HepG2 (cell line): Measurements from ENCODE around the gene KAT2A. TPM values are rescaled to one million over a fixed set of nuclear protein-coding genes. Genes with fewer than 3 reads are reported as not detected.

Source experiments
- PHF5A ChIP-seq: IDR thresholded peaks from one replicate; pipeline ENCODE4 v1.6.1; 2018; ENCODE audit warnings: low read depth, missing genetic modification reagents; ENCODE audit not compliant: unreplicated experiment
- SATB2 ChIP-seq: sonication (generic); formaldehyde crosslinking; IDR thresholded peaks from 2 replicates; pipeline ENCODE4 v1.5.0; 2020; ENCODE audit warnings: missing genetic modification reagents
- SRY ChIP-seq: sonication (generic); formaldehyde crosslinking; IDR thresholded peaks from 2 replicates; pipeline ENCODE4 v1.8.0; 2022; ENCODE audit warnings: mild to moderate bottlenecking, missing genetic modification reagents
- ZNF350 ChIP-seq: sonication (generic); formaldehyde crosslinking; IDR thresholded peaks from 2 replicates; pipeline ENCODE4 v1.4.0; 2020; ENCODE audit warnings: mild to moderate bottlenecking, low read depth, missing genetic modification reagents, borderline replicate concordance
- ZNF354B ChIP-seq: sonication (generic); formaldehyde crosslinking; IDR thresholded peaks from 2 replicates; pipeline ENCODE4 v1.8.0; 2022; ENCODE audit warnings: mild to moderate bottlenecking, missing genetic modification reagents
- ZNF775 ChIP-seq: sonication (generic); formaldehyde crosslinking; IDR thresholded peaks from 2 replicates; pipeline ENCODE4 v1.4.0; 2020; ENCODE audit warnings: missing genetic modification reagents, mild to moderate bottlenecking, moderate library complexity, borderline replicate concordance
- ZSCAN9 ChIP-seq: IDR thresholded peaks from 2 replicates; pipeline ENCODE4 v1.6.1; 2016; ENCODE audit warnings: borderline replicate concordance
- polyA plus RNA-seq, 8 experiments: library from polyadenylated mRNA; depleted of rRNA in 3 of 8; stranded (reverse) in 7 of 8; unstranded in 1 of 8; fragments of >200 nt; fragmentation: Illumina TruSeq in 4 of 8; extraction: Trizol in 4 of 8; gene quantifications; 2 replicates each; pipeline versions ENCODE4 v1.2.1 to v1.2.3, GENCODE V29; 2011 to 2016; ENCODE audit warnings: low read depth in 4 of 8, missing spikeins in 1 of 8, mixed read lengths in 1 of 8; ENCODE audit not compliant: insufficient read depth in 1 of 8
- total RNA-seq, 5 experiments: library from RNA; depleted of rRNA; stranded (reverse); fragments of >200 nt; fragmentation: Illumina TruSeq; extraction: Trizol; gene quantifications; 2 replicates each; pipeline ENCODE4 v1.2.3, GENCODE V29; 2016; ENCODE audit warnings: low read depth in 1 of 5
- TF ChIP-seq, protein P1 (sequence below): sonication (generic); formaldehyde crosslinking; IDR thresholded peaks from one replicate; pipeline ENCODE4 v1.5.1; 2020; ENCODE audit warnings: mild to moderate bottlenecking, missing genetic modification reagents; ENCODE audit errors: not compliant biosample characterization
- TF ChIP-seq, protein P2 (sequence below): fragments of 450-650 bp; IDR thresholded peaks from 2 replicates; pipeline ENCODE4 v1.6.1; 2016
- TF ChIP-seq, protein P3 (sequence below): sonication (generic); formaldehyde crosslinking; IDR thresholded peaks from 2 replicates; pipeline ENCODE4 v1.8.0; 2022; ENCODE audit warnings: missing genetic modification reagents, mild to moderate bottlenecking, moderate library complexity, borderline replicate concordance
- TF ChIP-seq, protein P4 (sequence below): sonication (generic); formaldehyde crosslinking; IDR thresholded peaks from 2 replicates; pipeline ENCODE4 v1.4.0; 2020; ENCODE audit warnings: missing genetic modification reagents, borderline replicate concordance

Gene KAT2A
- total and polyA plus RNA-seq, 2 of the 13 experiments (the other 11 are each of a cell fraction or from before 2014, with no cell fraction given) = 29.1 to 90.4 TPM

- TF ChIP-seq, protein P1, sequence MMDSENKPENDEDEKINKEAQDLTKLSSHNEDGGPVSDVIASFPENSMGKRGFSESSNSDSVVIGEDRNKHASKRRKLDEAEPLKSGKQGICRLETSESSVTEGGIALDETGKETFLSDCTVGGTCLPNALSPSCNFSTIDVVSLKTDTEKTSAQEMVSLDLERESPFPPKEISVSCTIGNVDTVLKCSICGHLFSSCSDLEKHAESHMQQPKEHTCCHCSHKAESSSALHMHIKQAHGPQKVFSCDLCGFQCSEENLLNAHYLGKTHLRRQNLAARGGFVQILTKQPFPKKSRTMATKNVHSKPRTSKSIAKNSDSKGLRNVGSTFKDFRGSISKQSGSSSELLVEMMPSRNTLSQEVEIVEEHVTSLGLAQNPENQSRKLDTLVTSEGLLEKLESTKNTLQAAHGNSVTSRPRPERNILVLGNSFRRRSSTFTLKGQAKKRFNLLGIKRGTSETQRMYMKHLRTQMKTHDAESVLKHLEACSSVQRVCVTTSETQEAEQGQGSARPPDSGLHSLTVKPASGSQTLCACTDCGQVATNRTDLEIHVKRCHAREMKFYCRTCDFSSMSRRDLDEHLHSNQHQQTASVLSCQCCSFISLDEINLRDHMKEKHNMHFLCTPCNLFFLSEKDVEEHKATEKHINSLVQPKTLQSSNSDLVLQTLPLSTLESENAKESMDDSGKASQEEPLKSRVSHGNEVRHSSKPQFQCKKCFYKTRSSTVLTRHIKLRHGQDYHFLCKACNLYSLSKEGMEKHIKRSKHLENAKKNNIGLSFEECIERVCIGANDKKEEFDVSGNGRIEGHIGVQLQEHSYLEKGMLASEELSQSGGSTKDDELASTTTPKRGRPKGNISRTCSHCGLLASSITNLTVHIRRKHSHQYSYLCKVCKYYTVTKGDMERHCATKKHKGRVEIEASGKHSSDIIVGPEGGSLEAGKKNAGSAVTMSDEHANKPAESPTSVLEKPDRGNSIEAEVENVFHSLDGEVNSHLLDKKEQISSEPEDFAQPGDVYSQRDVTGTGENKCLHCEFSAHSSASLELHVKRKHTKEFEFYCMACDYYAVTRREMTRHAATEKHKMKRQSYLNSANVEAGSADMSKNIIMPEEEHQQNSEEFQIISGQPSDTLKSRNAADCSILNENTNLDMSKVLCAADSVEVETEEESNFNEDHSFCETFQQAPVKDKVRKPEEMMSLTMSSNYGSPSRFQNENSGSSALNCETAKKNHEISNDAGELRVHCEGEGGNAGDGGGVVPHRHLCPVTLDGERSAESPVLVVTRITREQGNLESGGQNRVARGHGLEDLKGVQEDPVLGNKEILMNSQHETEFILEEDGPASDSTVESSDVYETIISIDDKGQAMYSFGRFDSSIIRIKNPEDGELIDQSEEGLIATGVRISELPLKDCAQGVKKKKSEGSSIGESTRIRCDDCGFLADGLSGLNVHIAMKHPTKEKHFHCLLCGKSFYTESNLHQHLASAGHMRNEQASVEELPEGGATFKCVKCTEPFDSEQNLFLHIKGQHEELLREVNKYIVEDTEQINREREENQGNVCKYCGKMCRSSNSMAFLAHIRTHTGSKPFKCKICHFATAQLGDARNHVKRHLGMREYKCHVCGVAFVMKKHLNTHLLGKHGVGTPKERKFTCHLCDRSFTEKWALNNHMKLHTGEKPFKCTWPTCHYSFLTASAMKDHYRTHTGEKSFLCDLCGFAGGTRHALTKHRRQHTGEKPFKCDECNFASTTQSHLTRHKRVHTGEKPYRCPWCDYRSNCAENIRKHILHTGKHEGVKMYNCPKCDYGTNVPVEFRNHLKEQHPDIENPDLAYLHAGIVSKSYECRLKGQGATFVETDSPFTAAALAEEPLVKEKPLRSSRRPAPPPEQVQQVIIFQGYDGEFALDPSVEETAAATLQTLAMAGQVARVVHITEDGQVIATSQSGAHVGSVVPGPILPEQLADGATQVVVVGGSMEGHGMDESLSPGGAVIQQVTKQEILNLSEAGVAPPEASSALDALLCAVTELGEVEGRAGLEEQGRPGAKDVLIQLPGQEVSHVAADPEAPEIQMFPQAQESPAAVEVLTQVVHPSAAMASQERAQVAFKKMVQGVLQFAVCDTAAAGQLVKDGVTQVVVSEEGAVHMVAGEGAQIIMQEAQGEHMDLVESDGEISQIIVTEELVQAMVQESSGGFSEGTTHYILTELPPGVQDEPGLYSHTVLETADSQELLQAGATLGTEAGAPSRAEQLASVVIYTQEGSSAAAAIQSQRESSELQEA (CRISPR knock-in tag) = no peak
- no peak for TF ChIP-seq SATB2 (CRISPR knock-in tag)
- TF ChIP-seq, protein P2, sequence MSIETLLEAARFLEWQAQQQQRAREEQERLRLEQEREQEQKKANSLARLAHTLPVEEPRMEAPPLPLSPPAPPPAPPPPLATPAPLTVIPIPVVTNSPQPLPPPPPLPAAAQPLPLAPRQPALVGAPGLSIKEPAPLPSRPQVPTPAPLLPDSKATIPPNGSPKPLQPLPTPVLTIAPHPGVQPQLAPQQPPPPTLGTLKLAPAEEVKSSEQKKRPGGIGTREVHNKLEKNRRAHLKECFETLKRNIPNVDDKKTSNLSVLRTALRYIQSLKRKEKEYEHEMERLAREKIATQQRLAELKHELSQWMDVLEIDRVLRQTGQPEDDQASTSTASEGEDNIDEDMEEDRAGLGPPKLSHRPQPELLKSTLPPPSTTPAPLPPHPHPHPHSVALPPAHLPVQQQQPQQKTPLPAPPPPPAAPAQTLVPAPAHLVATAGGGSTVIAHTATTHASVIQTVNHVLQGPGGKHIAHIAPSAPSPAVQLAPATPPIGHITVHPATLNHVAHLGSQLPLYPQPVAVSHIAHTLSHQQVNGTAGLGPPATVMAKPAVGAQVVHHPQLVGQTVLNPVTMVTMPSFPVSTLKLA = no peak
- TF ChIP-seq, protein P3, sequence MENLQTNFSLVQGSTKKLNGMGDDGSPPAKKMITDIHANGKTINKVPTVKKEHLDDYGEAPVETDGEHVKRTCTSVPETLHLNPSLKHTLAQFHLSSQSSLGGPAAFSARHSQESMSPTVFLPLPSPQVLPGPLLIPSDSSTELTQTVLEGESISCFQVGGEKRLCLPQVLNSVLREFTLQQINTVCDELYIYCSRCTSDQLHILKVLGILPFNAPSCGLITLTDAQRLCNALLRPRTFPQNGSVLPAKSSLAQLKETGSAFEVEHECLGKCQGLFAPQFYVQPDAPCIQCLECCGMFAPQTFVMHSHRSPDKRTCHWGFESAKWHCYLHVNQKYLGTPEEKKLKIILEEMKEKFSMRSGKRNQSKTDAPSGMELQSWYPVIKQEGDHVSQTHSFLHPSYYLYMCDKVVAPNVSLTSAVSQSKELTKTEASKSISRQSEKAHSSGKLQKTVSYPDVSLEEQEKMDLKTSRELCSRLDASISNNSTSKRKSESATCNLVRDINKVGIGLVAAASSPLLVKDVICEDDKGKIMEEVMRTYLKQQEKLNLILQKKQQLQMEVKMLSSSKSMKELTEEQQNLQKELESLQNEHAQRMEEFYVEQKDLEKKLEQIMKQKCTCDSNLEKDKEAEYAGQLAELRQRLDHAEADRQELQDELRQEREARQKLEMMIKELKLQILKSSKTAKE (CRISPR knock-in tag) = no peak
- TF ChIP-seq, protein P4, sequence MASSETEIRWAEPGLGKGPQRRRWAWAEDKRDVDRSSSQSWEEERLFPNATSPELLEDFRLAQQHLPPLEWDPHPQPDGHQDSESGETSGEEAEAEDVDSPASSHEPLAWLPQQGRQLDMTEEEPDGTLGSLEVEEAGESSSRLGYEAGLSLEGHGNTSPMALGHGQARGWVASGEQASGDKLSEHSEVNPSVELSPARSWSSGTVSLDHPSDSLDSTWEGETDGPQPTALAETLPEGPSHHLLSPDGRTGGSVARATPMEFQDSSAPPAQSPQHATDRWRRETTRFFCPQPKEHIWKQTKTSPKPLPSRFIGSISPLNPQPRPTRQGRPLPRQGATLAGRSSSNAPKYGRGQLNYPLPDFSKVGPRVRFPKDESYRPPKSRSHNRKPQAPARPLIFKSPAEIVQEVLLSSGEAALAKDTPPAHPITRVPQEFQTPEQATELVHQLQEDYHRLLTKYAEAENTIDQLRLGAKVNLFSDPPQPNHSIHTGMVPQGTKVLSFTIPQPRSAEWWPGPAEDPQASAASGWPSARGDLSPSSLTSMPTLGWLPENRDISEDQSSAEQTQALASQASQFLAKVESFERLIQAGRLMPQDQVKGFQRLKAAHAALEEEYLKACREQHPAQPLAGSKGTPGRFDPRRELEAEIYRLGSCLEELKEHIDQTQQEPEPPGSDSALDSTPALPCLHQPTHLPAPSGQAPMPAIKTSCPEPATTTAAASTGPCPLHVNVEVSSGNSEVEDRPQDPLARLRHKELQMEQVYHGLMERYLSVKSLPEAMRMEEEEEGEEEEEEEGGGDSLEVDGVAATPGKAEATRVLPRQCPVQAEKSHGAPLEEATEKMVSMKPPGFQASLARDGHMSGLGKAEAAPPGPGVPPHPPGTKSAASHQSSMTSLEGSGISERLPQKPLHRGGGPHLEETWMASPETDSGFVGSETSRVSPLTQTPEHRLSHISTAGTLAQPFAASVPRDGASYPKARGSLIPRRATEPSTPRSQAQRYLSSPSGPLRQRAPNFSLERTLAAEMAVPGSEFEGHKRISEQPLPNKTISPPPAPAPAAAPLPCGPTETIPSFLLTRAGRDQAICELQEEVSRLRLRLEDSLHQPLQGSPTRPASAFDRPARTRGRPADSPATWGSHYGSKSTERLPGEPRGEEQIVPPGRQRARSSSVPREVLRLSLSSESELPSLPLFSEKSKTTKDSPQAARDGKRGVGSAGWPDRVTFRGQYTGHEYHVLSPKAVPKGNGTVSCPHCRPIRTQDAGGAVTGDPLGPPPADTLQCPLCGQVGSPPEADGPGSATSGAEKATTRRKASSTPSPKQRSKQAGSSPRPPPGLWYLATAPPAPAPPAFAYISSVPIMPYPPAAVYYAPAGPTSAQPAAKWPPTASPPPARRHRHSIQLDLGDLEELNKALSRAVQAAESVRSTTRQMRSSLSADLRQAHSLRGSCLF (CRISPR knock-in tag) = no peak
- TF ChIP-seq ZNF775 = no peak
- no peak for TF ChIP-seq ZNF350 (CRISPR knock-in tag)
- no peak for TF ChIP-seq PHF5A
- no peak; the same call in 1 of the 2 replicates for TF ChIP-seq SRY
- TF ChIP-seq ZSCAN9 (CRISPR knock-in tag) = no peak
- TF ChIP-seq ZNF354B (CRISPR knock-in tag) = no peak
These were observed 33.0 kb upstream of the KAT2A start (continued) for GRCh38 chr17:42153919-42154742.
